GM12875 (cell line): ENCODE data around the gene FGGY.
"Not testable (repeated sequence)": the region's sequence is repeated elsewhere in the genome, so short reads cannot be mapped to it uniquely, and the experiment has no call there.

ENCODE experiments used
- H3K4me3 ChIP-seq: one replicate; pipeline ENCODE4 v1.5.1; 2011; ENCODE audit warnings: low read depth, low read length, control low read depth
- TF ChIP-seq, protein P1 (sequence below): IDR thresholded peaks from 2 replicates; pipeline ENCODE4 v1.5.1; 2011; ENCODE audit warnings: low read depth, mild to moderate bottlenecking, control low read depth, inconsistent platforms, low read length, moderate library complexity, borderline replicate concordance; ENCODE audit not compliant: insufficient read depth

FGGY gene

DNA sequence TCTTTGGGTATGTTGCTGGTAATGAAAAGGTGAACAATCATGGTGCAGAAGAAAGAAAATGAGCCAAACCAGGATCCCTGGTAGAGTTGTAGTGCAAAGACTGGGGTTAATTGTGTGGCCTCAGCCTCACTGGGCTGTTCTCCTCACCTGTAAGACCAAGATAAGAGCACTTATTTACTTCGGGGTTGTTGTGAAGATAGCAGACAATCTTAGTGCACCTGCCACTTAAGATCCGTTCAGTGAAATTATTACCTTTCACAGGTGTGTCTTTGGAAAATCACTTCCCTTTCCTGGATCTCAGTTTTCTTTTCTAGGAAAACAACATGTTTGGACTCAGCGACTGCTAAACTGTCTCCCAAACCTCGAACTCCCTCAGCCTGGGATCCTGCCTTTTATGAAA, 1.3 kb upstream of the FGGY start:
- TF ChIP-seq, protein P1, sequence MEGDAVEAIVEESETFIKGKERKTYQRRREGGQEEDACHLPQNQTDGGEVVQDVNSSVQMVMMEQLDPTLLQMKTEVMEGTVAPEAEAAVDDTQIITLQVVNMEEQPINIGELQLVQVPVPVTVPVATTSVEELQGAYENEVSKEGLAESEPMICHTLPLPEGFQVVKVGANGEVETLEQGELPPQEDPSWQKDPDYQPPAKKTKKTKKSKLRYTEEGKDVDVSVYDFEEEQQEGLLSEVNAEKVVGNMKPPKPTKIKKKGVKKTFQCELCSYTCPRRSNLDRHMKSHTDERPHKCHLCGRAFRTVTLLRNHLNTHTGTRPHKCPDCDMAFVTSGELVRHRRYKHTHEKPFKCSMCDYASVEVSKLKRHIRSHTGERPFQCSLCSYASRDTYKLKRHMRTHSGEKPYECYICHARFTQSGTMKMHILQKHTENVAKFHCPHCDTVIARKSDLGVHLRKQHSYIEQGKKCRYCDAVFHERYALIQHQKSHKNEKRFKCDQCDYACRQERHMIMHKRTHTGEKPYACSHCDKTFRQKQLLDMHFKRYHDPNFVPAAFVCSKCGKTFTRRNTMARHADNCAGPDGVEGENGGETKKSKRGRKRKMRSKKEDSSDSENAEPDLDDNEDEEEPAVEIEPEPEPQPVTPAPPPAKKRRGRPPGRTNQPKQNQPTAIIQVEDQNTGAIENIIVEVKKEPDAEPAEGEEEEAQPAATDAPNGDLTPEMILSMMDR = no peak
- H3K4me3 ChIP-seq = no peak overlapping the region

DNA sequence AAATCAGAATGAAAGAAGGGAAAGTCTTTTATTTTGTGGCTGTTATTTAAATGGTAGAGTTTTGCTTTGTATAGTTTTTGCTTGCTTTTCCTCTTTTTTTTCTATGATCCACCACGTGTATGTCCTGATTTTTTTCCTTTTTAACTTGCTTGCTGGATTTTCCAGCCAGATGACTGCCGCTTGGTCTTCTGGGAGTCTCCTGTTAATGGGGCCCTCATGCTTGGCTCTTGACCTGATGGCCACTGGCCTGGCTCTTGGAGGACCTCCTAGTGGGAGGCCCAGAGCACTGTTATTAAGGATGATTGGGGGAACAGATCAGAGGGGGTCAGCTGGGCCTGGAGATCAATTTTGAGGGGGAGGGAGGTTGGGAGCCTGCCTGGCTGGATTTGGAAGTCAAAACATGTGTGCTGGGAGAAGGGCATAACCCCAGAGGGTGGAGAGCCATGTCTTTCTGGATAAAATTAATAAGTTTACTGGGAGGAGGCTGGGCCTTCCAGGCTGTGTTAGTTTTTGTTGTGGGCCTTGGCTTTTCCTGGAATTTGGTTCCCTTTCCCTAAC, 1.2 kb downstream of the FGGY start:
- TF ChIP-seq, protein P1 = no peak
- H3K4me3 ChIP-seq = no peak overlapping the region

DNA sequence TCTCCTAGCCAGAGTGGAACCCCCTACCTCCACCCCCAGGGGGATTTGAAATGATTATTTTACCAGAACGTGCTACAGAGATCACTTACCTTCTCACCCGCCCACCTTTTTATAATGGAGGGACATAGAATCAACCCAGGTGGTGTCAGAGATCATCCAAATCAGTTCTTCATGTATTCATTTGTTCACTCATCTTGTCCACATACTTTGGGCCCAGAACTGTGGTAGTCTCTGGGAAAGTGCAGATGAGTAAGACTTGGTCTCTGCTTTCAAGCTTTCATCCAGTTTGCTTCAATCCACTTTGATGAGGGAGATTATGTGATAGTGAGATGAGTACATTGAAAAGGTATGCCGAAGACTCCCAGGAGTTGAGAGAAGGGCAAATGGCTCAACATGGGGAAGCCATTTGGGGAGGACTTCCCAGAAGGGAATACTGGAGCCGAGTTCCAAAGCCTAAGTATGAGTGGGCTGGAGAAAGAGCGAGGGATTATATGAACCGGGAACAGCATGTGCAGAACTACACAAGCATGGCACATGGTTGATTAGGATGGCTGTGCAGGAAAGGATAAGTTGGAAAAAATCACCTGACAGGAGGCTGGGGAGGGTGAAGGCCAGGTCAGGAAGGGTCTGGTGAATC, 1.9 kb downstream of the FGGY start:
- H3K4me3 ChIP-seq = no peak overlapping the region
- TF ChIP-seq, protein P1 = no peak

DNA sequence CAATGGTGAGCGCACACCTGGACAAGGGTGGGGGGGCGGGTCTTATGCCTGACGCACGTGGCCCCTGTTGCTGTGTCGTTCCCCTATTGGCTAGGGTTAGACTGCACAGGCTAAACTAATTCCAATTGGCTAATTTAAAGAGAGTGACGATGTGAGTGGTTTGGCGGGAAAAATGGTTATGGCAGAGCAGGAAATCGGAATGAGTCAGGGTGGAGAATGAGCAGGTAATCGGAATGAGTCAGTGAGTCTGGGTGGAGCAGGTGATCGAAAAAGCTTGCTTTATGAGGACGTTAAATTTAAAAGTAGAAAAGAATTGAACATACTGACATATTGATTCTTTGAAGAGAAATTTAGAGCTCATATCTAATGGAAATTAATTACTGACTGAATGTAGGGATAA, 2.8 kb downstream of the FGGY start:
- H3K4me3 ChIP-seq = not testable (repeated sequence)

DNA sequence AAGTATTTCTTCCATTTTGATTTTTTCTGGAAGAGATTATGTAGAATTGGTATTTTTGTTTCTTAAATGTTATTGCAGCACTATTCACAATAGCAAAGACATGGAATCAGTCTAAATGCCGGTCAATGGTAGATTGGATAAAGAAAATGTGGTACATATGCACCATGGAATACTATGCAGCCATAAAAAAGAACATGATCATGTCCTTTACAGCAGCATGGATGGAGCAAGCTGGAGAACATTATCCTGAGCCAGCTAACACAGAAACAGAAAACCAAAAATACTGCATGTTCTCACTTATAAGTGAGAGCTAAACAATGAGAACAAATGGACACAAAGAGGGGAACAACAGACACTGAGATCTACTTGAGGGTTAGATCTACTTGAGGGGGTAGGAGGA, 5.4 kb downstream of the FGGY start:
- no peak overlapping the region for H3K4me3 ChIP-seq
- TF ChIP-seq, protein P1 = no peak

DNA sequence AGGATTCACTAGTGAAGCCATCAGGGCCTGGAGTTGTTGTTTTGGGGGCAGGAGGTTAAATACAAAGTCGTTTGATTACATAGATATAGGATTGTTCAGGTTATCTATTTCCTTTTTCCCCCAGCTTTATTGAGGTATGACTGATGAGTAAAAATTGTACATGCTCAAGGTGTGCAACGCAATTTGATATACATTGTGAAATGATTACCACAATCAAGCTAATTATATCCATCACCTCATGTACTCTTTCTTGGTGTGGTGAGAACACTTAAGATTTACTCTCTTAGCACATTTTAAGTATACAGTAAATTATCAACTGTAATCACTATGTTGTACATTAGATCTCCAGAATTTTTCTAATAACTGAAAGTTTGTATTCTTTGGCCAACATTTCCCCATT, 6.0 kb downstream of the FGGY start:
- TF ChIP-seq, protein P1 = no peak
- no peak overlapping the region for H3K4me3 ChIP-seq

DNA sequence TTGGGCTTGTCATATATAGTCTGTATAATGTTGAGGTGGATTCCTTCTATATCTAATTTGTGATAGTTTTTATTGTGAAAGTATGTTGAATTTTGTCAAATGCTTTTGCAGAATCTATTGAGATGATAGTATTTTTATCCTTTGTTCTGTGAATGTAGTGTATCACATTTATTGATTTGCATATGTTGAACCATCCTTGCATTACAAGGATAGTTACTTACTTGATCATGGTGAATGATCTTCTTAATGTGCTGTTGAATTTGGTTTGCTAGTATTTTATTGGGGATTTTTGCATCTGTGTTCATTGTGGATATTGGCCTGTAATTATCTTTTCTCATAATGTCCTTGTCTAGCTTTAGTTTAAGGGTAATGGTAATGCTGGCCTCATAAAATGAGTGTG, 8.3 kb downstream of the FGGY start:
- no peak overlapping the region for H3K4me3 ChIP-seq
- TF ChIP-seq, protein P1 = no peak
